Endothelial cell of umbilical vein (primary cell): Measurements from ENCODE around the gene EXOC1. TPM values are rescaled to one million over a fixed set of nuclear protein-coding genes. Genes with fewer than 3 reads are reported as not detected.

Source experiments
- BruUV-seq: library from RNA; stranded (reverse); fragments of 400-500 nt; replicated peaks from 2 replicates; lab custom pipeline; 2021; lab: Mats Ljungman, UMichigan
- CTCF ChIA-PET: fragments of 300-600, 350-600 bp; sonication (Branson Sonifier 250); formaldehyde crosslinking; loops from one replicate; lab custom pipeline; 2021; ENCODE audit warnings: antibody characterized with exemption, inconsistent platforms; lab: Charles Lee
- POLR2A ChIA-PET: fragments of 300-600, 350-600 bp; sonication (Branson Sonifier 250); formaldehyde crosslinking; loops from one replicate; lab custom pipeline; 2021; ENCODE audit warnings: antibody characterized with exemption, inconsistent platforms; lab: Charles Lee
- DNase-seq: peaks from one replicate; pipeline ENCODE4 v3.0.0-alpha.2; 2011; ENCODE audit warnings: low read depth, low spot score
- FAIRE-seq: peaks from 2 replicates; lab custom pipeline; 2011; peaks lifted over from hg19 to GRCh38; lab: Jason Lieb, UNC
- H2AFZ ChIP-seq: 2 replicates; pipeline ENCODE4 v1.6.0; 2012; ENCODE audit warnings: low read depth, low read length, control low read depth, inconsistent platforms
- H3K27ac ChIP-seq: 2 replicates; pipeline ENCODE4 v1.5.1; 2011; ENCODE audit warnings: low read depth, mild to moderate bottlenecking, control low read depth, low read length, moderate library complexity; ENCODE audit not compliant: insufficient read depth
- H3K27me3 ChIP-seq, 2 experiments: 2 replicates each; pipeline versions ENCODE4 v1.6.0 to v1.6.1; 2011; ENCODE audit warnings: low read length in 2 of 2, mixed read lengths in 1 of 2; ENCODE audit not compliant: control insufficient read depth in 2 of 2, insufficient read depth in 2 of 2
- H3K36me3 ChIP-seq, 2 experiments: 2 replicates in 1 of 2; 3 replicates in 1 of 2; pipeline ENCODE4 v1.5.1; 2011; ENCODE audit warnings: low read length in 2 of 2, mild to moderate bottlenecking in 1 of 2, moderate library complexity in 1 of 2; ENCODE audit not compliant: control insufficient read depth in 2 of 2, insufficient read depth in 2 of 2; ENCODE audit errors: extremely low read depth in 1 of 2
- H3K4me1 ChIP-seq: 3 replicates; pipeline ENCODE4 v1.5.1; 2011; ENCODE audit warnings: mild to moderate bottlenecking, low read length; ENCODE audit not compliant: control insufficient read depth, insufficient read depth; ENCODE audit errors: extremely low read depth
- H3K4me2 ChIP-seq: 2 replicates; pipeline ENCODE4 v1.6.1; 2011; ENCODE audit warnings: low read length, control low read depth, mixed read lengths; ENCODE audit not compliant: insufficient read depth
- H3K4me3 ChIP-seq, 3 experiments: fragments of 200-600 bp in 1 of 3; sonication (generic), shearing (Covaris generic) in 1 of 3; replicated peaks in 1 of 3; 2 replicates each; pipeline ENCODE4 v1.5.1; 2011 to 2016; ENCODE audit warnings: control low read depth in 3 of 3, low read length in 3 of 3, mild to moderate bottlenecking in 2 of 3, inconsistent platforms in 1 of 3, low read depth in 1 of 3, moderate library complexity in 1 of 3; ENCODE audit not compliant: insufficient read depth in 1 of 3
- H3K79me2 ChIP-seq: 2 replicates; pipeline ENCODE4 v1.6.0; 2012; ENCODE audit warnings: low read length, inconsistent platforms; ENCODE audit not compliant: control insufficient read depth, insufficient read depth
- H3K9ac ChIP-seq: replicated peaks from 2 replicates; pipeline ENCODE3; 2011; ENCODE audit warnings: low read length, control low read depth; ENCODE audit not compliant: insufficient read depth; ENCODE audit errors: extremely low read depth
- H3K9me1 ChIP-seq: replicated peaks from 3 replicates; pipeline ENCODE4 v1.6.0; 2011; ENCODE audit warnings: mild to moderate bottlenecking, low read length; ENCODE audit not compliant: control insufficient read depth, insufficient read depth; ENCODE audit errors: extremely low read depth
- H3K9me3 ChIP-seq: replicated peaks from 2 replicates; pipeline ENCODE4 v1.5.1; 2012; ENCODE audit warnings: low read length, inconsistent platforms; ENCODE audit not compliant: control insufficient read depth, insufficient read depth
- H4K20me1 ChIP-seq: replicated peaks from 2 replicates; pipeline ENCODE3; 2011; ENCODE audit warnings: mild to moderate bottlenecking, low read length; ENCODE audit not compliant: control insufficient read depth, insufficient read depth; ENCODE audit errors: extremely low read depth
- EZH2 ChIP-seq: IDR thresholded peaks from 2 replicates; pipeline ENCODE4 v1.6.1; 2012; ENCODE audit warnings: borderline replicate concordance, low read depth, mild to moderate bottlenecking, moderate library complexity, low read length, inconsistent platforms; ENCODE audit not compliant: severe bottlenecking
- FOS ChIP-seq: IDR thresholded peaks from 2 replicates; pipeline ENCODE4 v1.6.1; 2011; ENCODE audit warnings: mild to moderate bottlenecking, low read length, moderate library complexity, borderline replicate concordance; ENCODE audit not compliant: insufficient read depth
- GATA2 ChIP-seq: IDR thresholded peaks from 2 replicates; pipeline ENCODE4 v1.7.0; 2011; ENCODE audit warnings: low read depth, mild to moderate bottlenecking, moderate library complexity, mixed read lengths, low read length; ENCODE audit not compliant: insufficient read length, insufficient read depth
- JUN ChIP-seq: IDR thresholded peaks from 2 replicates; pipeline ENCODE4 v1.6.1; 2011; ENCODE audit warnings: borderline replicate concordance, low read depth; ENCODE audit not compliant: insufficient read length, insufficient read depth
- MYC ChIP-seq: IDR thresholded peaks from one replicate; pipeline ENCODE4 v1.6.1; 2011; ENCODE audit warnings: mild to moderate bottlenecking, low read depth, low read length
- POLR2A ChIP-seq: IDR thresholded peaks from 2 replicates; pipeline ENCODE4 v1.6.1; 2012; ENCODE audit warnings: low read depth, mild to moderate bottlenecking, control low read depth, low read length
- POLR2AphosphoS5 ChIP-seq: IDR thresholded peaks from 2 replicates; pipeline ENCODE4 v1.6.1; 2012; ENCODE audit warnings: low read depth, mild to moderate bottlenecking, control low read depth, low read length, moderate library complexity; ENCODE audit not compliant: insufficient read depth
- dilution Hi-C: fragments of 300-500 bp; cut with MboI; formaldehyde crosslinking; loops from one replicate; pipeline ENCODE4 v1.15.0; 2019; ENCODE audit warnings: low sequenced_read_pairs; ENCODE audit not compliant: extremely low pct_ligation_motif_present
- intact Hi-C: fragments of 100-400 bp; cut with micrococcal nuclease; formaldehyde crosslinking; loops from one replicate; pipeline ENCODE4 v1.10.0; 2022
- polyA plus RNA-seq, 4 experiments: library from polyadenylated mRNA; depleted of rRNA in 3 of 4; stranded (reverse) in 3 of 4; unstranded in 1 of 4; fragments of >200 nt; gene quantifications; 2 replicates each; pipeline versions ENCODE4 v1.2.1 to v1.2.3, GENCODE V29; 2011 to 2012; ENCODE audit warnings: missing spikeins in 1 of 4
- total RNA-seq: library from RNA; stranded (reverse); gene quantifications from 2 replicates; pipeline ENCODE4 v1.2.3, GENCODE V29; 2021
- TF ChIP-seq, protein P1 (sequence below): IDR thresholded peaks from 2 replicates; pipeline ENCODE4 v1.6.1; 2011; ENCODE audit not compliant: insufficient read depth, insufficient read length
- TF ChIP-seq, protein P2 (sequence below), 2 donors: IDR thresholded peaks; 1 replicate in 1 of 2; 2 replicates in 1 of 2; pipeline ENCODE4 v1.5.1; 2011; ENCODE audit warnings: low read length in 2 of 2, mild to moderate bottlenecking in 2 of 2, moderate library complexity in 2 of 2, control low read depth in 1 of 2, inconsistent platforms in 1 of 2, low read depth in 1 of 2; ENCODE audit not compliant: insufficient read depth in 1 of 2; ENCODE audit errors: extremely low read depth in 1 of 2

Gene EXOC1
- total and polyA plus RNA-seq, 2 donors (not counting 3 experiments of a cell fraction or from before 2014, with no cell fraction given), result 11.6 to 33.3 TPM

DNA sequence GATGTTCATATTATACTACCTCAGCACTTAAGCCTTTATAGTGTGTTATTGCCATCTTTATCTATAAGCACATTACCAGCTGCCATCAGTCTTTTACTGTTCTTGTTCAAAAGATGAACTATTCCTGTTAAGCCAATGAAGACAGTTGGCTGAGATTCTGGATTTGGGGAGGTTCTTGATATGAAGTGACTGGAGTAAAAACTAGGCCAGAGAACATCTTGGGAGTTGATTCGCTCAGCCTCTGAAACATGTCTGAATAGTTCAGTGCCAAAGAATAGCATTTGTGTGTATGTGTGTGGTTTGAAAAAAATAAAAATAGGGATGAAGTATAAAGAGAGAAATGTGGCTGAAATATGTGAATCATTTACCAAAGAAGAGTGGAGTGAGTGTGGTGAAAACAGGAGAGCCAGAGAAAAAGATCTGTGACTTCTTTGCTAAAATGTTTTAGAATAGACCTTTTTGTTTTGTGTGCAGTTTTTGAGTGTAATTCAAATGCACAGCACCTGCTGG is 15.2 kb downstream of the EXOC1 start:
- POLR2A ChIA-PET, result no interaction called here
- intact Hi-C loops, result loop anchor here (5.0 to 10.0 kb wide), 2 partner anchors 101 to 894 kb away; no protein-coding TSS in a partner anchor
- no peak overlapping the region for H3K9ac ChIP-seq

More for the DNA sequence above, 15.2 kb downstream of the EXOC1 start:
- H3K4me1 ChIP-seq, result peaks cover 21% of the 10 kb centered on the region
- no peak overlapping the region for H3K4me3 ChIP-seq
- TF ChIP-seq, protein P1, sequence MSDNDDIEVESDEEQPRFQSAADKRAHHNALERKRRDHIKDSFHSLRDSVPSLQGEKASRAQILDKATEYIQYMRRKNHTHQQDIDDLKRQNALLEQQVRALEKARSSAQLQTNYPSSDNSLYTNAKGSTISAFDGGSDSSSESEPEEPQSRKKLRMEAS, result no peak
- TF ChIP-seq POLR2A, result no peak
- TF ChIP-seq EZH2, result no peak
- TF ChIP-seq, protein P2, sequence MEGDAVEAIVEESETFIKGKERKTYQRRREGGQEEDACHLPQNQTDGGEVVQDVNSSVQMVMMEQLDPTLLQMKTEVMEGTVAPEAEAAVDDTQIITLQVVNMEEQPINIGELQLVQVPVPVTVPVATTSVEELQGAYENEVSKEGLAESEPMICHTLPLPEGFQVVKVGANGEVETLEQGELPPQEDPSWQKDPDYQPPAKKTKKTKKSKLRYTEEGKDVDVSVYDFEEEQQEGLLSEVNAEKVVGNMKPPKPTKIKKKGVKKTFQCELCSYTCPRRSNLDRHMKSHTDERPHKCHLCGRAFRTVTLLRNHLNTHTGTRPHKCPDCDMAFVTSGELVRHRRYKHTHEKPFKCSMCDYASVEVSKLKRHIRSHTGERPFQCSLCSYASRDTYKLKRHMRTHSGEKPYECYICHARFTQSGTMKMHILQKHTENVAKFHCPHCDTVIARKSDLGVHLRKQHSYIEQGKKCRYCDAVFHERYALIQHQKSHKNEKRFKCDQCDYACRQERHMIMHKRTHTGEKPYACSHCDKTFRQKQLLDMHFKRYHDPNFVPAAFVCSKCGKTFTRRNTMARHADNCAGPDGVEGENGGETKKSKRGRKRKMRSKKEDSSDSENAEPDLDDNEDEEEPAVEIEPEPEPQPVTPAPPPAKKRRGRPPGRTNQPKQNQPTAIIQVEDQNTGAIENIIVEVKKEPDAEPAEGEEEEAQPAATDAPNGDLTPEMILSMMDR (IDR thresholded peaks at IDR 0.05; ENCODE audit: extremely low read depth in 1 of 2, insufficient read depth in 1 of 2, low read depth in 1 of 2, low read length in 2 of 2), result no peak
- no peak for TF ChIP-seq FOS
- TF ChIP-seq MYC, result no peak
- no peak for TF ChIP-seq GATA2
- TF ChIP-seq POLR2AphosphoS5, result no peak
- no peak for TF ChIP-seq JUN
- H3K27ac ChIP-seq, result no peak overlapping the region
- no TSS peak for BruUV-seq
- H3K9me1 ChIP-seq, result no peaks in the 10 kb centered on the region
- H3K9me3 ChIP-seq, result no peaks in the 10 kb centered on the region
- CTCF ChIA-PET, result interaction anchor here (3.9 to 4.4 kb wide), 2 partner anchors 8 to 314 kb away, joined by 16 to 24 read pairs; no protein-coding TSS in a partner anchor
- FAIRE-seq (no peak), DNase-seq (no peak)
- no peaks in the 10 kb centered on the region for H4K20me1 ChIP-seq
- no peaks in the 10 kb centered on the region for H3K79me2 ChIP-seq
- H3K4me2 ChIP-seq, result no peak overlapping the region
- no peak overlapping the region for H2AFZ ChIP-seq
- dilution Hi-C loops, result no loop called here
- peaks cover 3 to 10% of the 10 kb centered on the region in 2 experiments for H3K36me3 ChIP-seq
- H3K27me3 ChIP-seq, result no peaks in the 10 kb centered on the region
